DND-41 (cell line): ENCODE data around the gene SNUPN.

Source experiments
- ATAC-seq: fragments of 200-7000 bp; cut with Tn5 transposase; 3 replicates; pipeline ENCODE4 v1.9.1; 2021; ENCODE audit warnings: low read depth; ENCODE audit not compliant: insufficient read depth
- DNase-seq: peaks from one replicate; pipeline ENCODE4 v3.0.0-alpha.2; 2020
- H2AFZ ChIP-seq: 2 replicates; pipeline ENCODE4 v1.6.0; 2012; ENCODE audit warnings: low read depth, low read length
- H3K27ac ChIP-seq: 2 replicates; pipeline ENCODE4 v1.5.1; 2012; ENCODE audit warnings: low read length, inconsistent platforms
- H3K27me3 ChIP-seq: fragments of 200-600 bp; sonication (generic); 2 replicates; pipeline ENCODE4 v1.6.0; 2012; ENCODE audit warnings: low read length, mild to moderate bottlenecking, inconsistent platforms; ENCODE audit not compliant: insufficient read depth, poor library complexity
- H3K36me3 ChIP-seq: 2 replicates; pipeline ENCODE4 v1.5.1; 2012; ENCODE audit warnings: low read length, inconsistent platforms; ENCODE audit not compliant: insufficient read depth
- H3K4me1 ChIP-seq: 2 replicates; pipeline ENCODE4 v1.5.1; 2012; ENCODE audit warnings: mild to moderate bottlenecking, low read length; ENCODE audit not compliant: insufficient read depth
- H3K4me2 ChIP-seq: 2 replicates; pipeline ENCODE4 v1.6.0; 2012; ENCODE audit warnings: mild to moderate bottlenecking, moderate library complexity, low read length, inconsistent platforms; ENCODE audit not compliant: insufficient read depth
- H3K4me3 ChIP-seq, 2 experiments: fragments of 200-600 bp in 1 of 2; shearing (Covaris generic) in 1 of 2; 2 replicates each; pipeline ENCODE4 v1.5.1; 2012 to 2016; ENCODE audit warnings: inconsistent platforms in 2 of 2, low read length in 2 of 2, mild to moderate bottlenecking in 2 of 2, low read depth in 1 of 2, moderate library complexity in 1 of 2
- H3K79me2 ChIP-seq: 2 replicates; pipeline ENCODE4 v1.6.0; 2012; ENCODE audit warnings: low read length, inconsistent platforms; ENCODE audit not compliant: insufficient read depth
- H3K9ac ChIP-seq: 2 replicates; pipeline ENCODE4 v1.6.0; 2012; ENCODE audit warnings: low read depth, mild to moderate bottlenecking, inconsistent platforms, low read length, moderate library complexity
- H3K9me3 ChIP-seq: 2 replicates; pipeline ENCODE4 v1.5.1; 2012; ENCODE audit warnings: low read length, moderate library complexity, mild to moderate bottlenecking, inconsistent platforms; ENCODE audit not compliant: insufficient read depth, severe bottlenecking
- H4K20me1 ChIP-seq: 2 replicates; pipeline ENCODE4 v1.6.0; 2012; ENCODE audit warnings: low read length; ENCODE audit not compliant: insufficient read depth
- EZH2 ChIP-seq: IDR thresholded peaks from 3 replicates; pipeline ENCODE4 v1.6.1; 2012; ENCODE audit warnings: borderline replicate concordance, low read depth, mild to moderate bottlenecking, moderate library complexity, low read length, inconsistent platforms; ENCODE audit not compliant: severe bottlenecking
- TF ChIP-seq, protein P1 (sequence below): IDR thresholded peaks from 2 replicates; pipeline ENCODE4 v1.5.1; 2012; ENCODE audit warnings: borderline replicate concordance, low read length, moderate library complexity, mild to moderate bottlenecking; ENCODE audit not compliant: poor library complexity, severe bottlenecking; ENCODE audit errors: extremely low read depth

SNUPN gene

DNA sequence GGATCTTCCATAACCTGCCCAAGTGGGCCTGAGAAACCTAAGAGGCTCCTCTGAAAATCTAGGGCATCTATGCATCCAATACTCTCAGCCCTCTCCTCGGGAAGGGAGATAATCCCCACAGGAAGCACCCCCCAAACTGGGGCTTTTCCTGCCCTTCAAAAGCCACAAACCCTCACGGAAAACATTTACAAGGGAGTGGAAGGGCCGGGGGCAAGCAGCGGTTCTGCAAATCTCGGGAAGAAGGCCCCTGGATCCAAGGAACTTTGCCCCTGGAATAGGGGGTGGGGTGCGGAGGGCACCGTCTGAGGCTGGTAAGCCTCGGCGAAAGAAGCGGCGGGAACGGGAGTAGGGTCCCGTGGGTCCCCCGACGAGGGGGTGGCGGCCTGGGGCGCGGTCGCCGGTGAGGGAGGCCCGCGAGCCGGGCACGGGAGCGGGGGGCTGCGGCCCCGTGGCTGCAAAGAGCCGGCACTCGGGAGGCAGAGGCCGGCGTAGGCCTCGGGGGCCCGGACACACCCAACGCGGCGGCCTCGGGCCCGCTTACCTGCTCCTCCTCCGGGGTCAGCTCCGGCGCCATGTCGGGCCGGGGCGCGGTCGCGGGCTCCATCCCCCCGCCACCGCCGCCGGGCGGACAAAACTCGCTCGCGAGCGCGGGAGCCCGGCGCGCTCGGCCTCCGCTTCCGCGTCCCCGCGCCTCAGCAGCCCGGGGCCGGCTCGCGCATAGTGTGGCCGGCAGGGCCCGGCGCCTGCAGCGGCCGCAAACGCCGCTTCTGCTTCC lies 47.2 kb downstream of the SNUPN start:
- Histone ChIP-seq H3K4me2 (peak overlapping the region; percentile 77), H3K9ac (peak overlapping the region; percentile 97), H3K9me3 (no peaks in the 10 kb centered on the region), H3K4me1 (peaks cover 31% of the 10 kb centered on the region), H3K27ac (peak overlapping the region; percentile 83), H3K4me3 (peak overlapping the region; percentile 88 to 97), H2AFZ (peak overlapping the region; percentile 79), H4K20me1 (peaks cover 10% of the 10 kb centered on the region; the same call in 1 of the 2 replicates), H3K36me3 (peaks cover 5% of the 10 kb centered on the region; the same call in 1 of the 2 replicates), H3K27me3 (no peaks in the 10 kb centered on the region), H3K79me2 (peaks cover 59% of the 10 kb centered on the region)
- peak; percentile 32 for DNase-seq
- TF ChIP-seq, protein P1, sequence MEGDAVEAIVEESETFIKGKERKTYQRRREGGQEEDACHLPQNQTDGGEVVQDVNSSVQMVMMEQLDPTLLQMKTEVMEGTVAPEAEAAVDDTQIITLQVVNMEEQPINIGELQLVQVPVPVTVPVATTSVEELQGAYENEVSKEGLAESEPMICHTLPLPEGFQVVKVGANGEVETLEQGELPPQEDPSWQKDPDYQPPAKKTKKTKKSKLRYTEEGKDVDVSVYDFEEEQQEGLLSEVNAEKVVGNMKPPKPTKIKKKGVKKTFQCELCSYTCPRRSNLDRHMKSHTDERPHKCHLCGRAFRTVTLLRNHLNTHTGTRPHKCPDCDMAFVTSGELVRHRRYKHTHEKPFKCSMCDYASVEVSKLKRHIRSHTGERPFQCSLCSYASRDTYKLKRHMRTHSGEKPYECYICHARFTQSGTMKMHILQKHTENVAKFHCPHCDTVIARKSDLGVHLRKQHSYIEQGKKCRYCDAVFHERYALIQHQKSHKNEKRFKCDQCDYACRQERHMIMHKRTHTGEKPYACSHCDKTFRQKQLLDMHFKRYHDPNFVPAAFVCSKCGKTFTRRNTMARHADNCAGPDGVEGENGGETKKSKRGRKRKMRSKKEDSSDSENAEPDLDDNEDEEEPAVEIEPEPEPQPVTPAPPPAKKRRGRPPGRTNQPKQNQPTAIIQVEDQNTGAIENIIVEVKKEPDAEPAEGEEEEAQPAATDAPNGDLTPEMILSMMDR: no peak
- TF ChIP-seq EZH2: no peak
- peak; percentile 45 for ATAC-seq

DNA sequence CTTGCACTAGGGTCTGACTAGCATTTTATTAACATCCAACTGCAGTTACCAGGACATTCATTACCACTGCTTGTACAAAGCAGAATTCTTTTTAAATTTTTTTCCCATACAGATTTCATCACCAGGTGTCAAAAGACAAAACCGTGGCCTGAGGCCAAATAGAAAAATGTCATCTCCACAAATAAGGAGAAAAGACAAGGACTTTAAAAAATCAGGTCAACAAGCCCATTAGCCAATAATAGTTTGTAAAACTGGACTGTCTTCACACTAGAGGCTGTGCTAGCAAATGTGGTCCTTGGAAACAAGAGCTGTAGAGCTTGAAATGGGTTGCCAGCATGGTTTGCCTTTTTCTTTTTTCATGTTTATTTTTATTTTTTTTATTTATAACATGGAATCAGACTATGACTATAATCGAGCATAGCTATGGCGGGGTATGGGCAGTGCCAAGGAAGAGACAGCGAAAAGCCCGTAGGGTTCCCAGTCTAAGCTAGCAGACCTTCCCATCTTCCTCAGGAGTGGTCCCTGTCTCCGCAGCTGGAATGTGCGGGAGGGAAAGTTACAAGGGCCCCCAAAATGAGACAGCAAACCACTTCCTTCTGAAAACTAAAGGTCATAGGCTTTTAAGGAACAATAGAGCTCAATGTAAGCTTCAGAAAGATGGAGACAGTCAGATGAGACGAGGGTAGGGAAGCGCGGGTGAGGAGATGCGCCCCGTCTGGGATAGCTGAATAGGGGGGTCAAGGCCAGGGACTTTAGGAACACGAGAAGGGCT lies 47.9 kb downstream of the SNUPN start:
- Histone ChIP-seq H2AFZ (peak overlapping the region; percentile 79), H4K20me1 (peaks cover 16% of the 10 kb centered on the region; the same call in 1 of the 2 replicates), H3K4me3 (peak overlapping the region; percentile 88 to 97), H3K9ac (peak overlapping the region; percentile 97), H3K36me3 (peaks cover 9% of the 10 kb centered on the region; the same call in 1 of the 2 replicates), H3K4me2 (peak overlapping the region; percentile 77), H3K79me2 (peaks cover 67% of the 10 kb centered on the region), H3K27ac (peak overlapping the region; percentile 83), H3K27me3 (no peaks in the 10 kb centered on the region), H3K9me3 (no peaks in the 10 kb centered on the region), H3K4me1 (peaks cover 31% of the 10 kb centered on the region)
- peak; percentile 13 for DNase-seq
- ATAC-seq: peak; percentile 29; the same call in 2 of the 3 replicates
- TF ChIP-seq, protein P1: no peak
- TF ChIP-seq EZH2: no peak

DNA sequence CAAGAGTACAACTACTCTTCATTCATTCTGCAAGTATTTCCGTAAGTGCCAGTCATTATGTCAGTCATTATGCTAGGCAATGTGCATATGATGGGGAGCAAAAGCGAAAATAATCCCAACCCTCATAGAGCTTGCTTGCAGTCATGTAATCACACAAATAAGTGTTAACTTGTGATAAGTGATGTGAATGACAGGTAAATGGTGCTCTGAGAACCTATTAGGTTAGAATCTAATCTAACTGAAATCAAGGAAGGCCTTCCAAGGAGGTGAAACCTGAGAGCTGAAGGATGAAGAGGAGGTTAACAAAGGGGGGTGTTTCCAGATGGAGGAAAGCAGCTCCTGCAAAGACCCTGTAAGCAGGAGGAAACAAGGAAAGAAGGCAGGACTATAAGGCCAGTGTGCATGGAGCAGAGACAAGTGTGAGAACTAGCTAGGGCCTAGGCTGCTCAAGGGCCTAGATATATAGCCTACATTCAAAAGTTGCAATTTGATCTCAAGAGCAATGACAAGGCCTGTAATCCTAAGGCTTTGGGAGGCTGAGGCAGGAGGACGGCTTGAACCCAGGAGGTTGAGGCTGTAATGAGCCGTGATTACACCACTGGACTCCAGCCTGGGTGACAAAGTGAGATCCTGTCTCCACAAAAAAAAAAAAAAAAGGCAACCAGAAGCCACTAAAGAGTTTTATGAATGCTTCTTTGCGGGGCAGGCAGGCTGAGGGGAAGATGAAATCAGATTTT lies 51.7 kb downstream of the SNUPN start:
- H3K9ac ChIP-seq: no peak overlapping the region
- peaks cover 17% of the 10 kb centered on the region for H3K36me3 ChIP-seq
- no peak overlapping the region for H2AFZ ChIP-seq
- no peak for DNase-seq
- H3K4me1 ChIP-seq: peaks cover 25% of the 10 kb centered on the region
- no peak for TF ChIP-seq EZH2
- TF ChIP-seq, protein P1: no peak
- H4K20me1 ChIP-seq: peaks cover 16% of the 10 kb centered on the region; the same call in 1 of the 2 replicates
- H3K9me3 ChIP-seq: no peaks in the 10 kb centered on the region
- no peaks in the 10 kb centered on the region for H3K27me3 ChIP-seq
- H3K27ac ChIP-seq: no peak overlapping the region
- H3K79me2 ChIP-seq: peaks cover 92% of the 10 kb centered on the region
- H3K4me3 ChIP-seq: no peak overlapping the region
- no peak for ATAC-seq
- peak overlapping the region; percentile 28; the same call in 1 of the 2 replicates for H3K4me2 ChIP-seq
